A673 (cell line): ENCODE measurements around the gene TBC1D2B.

ENCODE experiments used
- EZH2 ChIP-seq: fragments of 200-600 bp; sonication (generic); IDR thresholded peaks from 2 replicates; pipeline ENCODE4 v1.6.1; 2017; ENCODE audit warnings: borderline replicate concordance, low read depth, mild to moderate bottlenecking, mixed read lengths, antibody characterized with exemption, low read length; ENCODE audit not compliant: poor library complexity, severe bottlenecking
- TF ChIP-seq, protein P1 (sequence below): fragments of 300-800, 200-600 bp; sonication (generic); conservative IDR thresholded peaks from 2 replicates; pipeline ENCODE4 v1.5.1; 2017; ENCODE audit warnings: low read depth, mild to moderate bottlenecking, antibody characterized with exemption, low read length, moderate library complexity, mixed read lengths

DNA sequence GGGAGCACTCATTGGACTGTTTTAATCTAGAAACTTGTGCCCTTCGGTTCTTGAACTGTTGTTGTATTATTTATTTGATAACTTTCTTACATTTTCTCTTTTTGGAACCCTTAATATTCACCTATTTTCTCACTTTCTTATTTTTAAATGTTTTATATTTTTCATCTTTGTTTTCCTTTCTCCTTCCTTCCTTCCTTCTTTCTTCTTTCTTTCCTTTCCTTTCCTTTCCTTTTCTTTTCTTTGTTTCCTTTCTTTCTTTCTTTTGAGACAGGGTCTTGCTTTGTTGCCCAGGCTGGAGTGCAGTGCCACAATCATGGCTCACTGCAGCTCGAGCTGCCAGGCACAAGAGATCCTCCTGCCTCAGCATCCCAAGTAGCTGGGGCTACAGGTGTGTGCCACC lies 108.5 kb downstream of the TBC1D2B start:
- TF ChIP-seq, protein P1, sequence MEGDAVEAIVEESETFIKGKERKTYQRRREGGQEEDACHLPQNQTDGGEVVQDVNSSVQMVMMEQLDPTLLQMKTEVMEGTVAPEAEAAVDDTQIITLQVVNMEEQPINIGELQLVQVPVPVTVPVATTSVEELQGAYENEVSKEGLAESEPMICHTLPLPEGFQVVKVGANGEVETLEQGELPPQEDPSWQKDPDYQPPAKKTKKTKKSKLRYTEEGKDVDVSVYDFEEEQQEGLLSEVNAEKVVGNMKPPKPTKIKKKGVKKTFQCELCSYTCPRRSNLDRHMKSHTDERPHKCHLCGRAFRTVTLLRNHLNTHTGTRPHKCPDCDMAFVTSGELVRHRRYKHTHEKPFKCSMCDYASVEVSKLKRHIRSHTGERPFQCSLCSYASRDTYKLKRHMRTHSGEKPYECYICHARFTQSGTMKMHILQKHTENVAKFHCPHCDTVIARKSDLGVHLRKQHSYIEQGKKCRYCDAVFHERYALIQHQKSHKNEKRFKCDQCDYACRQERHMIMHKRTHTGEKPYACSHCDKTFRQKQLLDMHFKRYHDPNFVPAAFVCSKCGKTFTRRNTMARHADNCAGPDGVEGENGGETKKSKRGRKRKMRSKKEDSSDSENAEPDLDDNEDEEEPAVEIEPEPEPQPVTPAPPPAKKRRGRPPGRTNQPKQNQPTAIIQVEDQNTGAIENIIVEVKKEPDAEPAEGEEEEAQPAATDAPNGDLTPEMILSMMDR = no peak
- no peak for TF ChIP-seq EZH2
